ENCODE measurements around the gene SUGCT.
"Not testable (repeated sequence)": the region's sequence is repeated elsewhere in the genome, so short reads cannot be mapped to it uniquely, and the experiment has no call there.

The SUGCT gene

GRCh38 chr7:40405991-40406390 is 271.2 kb downstream of the SUGCT start:
- DNase-seq (ENCODE audit: low read depth) = no peak

DNA sequence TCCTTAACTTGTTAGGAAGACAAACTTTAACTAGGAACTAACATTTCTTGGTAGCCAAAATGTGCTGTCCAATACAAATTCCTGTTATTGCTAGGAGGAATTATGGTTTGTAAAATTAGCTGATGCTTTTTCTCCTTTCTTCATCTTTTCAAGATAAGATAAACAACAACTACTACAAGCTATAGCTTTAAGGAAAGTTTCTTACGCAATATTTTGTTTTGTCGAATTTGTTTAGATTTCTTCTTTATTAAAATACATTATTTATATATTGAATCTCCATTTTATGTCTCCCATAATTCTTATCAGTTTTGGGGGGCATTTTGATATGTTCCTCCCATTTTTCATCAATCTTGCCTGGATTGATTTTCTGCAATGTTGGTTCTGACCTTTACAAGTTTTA is 277.5 kb downstream of the SUGCT start:
- no peak for DNase-seq (ENCODE audit: low read depth)

DNA sequence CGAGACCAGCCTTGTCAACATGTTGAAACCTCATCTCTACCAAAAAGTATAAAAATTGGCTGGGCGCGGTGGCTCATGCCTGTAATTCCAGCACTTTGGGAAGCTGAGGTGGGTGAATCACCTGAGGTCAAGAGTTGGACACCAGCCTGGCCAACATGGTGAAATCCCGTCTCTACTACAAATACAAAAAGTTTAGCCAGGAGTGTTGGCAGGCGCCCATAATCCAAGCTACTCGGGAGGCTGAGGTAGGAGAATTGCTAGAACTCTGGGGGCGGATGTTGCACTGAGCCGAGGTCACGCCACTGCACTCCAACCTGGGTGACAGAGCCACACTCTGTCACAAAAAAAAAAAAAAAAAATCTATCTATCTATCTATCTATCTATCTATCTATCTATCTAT is 279.9 kb downstream of the SUGCT start:
- DNase-seq (ENCODE audit: low read depth) = not testable (repeated sequence)

DNA sequence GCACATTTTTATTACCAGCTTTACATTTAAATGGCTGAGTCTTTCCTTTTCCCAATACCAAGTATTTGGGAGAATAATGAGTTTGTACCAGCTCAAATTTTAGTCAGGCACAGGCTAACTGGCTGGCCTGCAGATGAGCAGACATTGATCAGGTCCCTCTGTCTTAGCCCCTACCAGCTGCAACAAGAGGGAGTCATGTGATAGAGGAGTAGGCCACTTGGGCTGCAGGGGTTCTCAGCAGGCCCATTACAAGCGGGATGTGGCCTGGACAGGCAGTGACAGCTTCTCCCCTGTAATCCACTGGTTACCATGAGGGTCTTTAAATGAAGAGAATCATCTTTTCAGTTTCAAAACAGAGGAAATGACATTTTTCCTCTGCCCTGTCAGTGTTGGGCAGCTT is 283.6 kb downstream of the SUGCT start:
- no peak for DNase-seq (ENCODE audit: low read depth)

DNA sequence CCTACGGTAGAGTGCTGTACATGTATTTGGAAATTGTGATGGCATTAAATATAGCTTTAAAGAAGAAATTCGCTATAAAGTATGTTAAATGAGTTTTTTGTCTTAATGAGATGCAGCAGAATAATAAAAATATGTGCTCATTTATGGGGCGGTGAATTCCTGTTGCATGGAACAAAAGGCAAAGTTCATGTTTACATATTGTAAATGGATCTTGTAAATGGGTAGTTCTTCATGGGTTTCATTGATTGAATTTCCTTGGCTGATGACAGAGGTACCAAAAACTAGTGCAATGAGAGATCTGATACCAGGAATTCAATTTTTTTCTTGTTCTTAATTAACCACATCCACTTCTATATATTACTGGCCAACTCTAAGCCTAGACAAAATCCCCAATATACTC is 284.2 kb downstream of the SUGCT start:
- DNase-seq (ENCODE audit: low read depth) = no peak

DNA sequence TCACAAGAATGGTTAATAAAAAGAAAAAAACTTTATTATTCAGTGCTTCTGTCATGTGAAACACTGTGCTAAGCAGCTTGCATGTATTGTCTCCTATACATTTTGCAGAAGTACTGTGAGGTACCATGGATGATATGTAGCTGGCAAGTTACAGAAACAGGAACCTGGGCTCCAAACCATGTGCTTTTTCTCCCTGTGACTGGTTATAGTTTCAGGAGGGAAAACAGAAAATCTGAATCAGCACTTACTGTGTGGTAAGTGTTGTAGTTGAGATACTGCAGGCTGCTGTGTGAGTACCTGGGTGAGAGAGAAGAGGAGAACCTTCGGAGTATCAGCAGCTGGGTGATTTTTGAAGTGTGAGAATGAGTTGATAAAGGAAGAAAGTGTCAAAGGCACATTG is 285.0 kb downstream of the SUGCT start:
- DNase-seq (ENCODE audit: low read depth) = no peak

- no peak for DNase-seq (ENCODE audit: low read depth)
These were observed 286.6 kb downstream of the SUGCT start for GRCh38 chr7:40421433-40421832.

GRCh38 chr7:40425696-40426095 is 290.9 kb downstream of the SUGCT start:
- no peak for DNase-seq (ENCODE audit: low read depth)

DNA sequence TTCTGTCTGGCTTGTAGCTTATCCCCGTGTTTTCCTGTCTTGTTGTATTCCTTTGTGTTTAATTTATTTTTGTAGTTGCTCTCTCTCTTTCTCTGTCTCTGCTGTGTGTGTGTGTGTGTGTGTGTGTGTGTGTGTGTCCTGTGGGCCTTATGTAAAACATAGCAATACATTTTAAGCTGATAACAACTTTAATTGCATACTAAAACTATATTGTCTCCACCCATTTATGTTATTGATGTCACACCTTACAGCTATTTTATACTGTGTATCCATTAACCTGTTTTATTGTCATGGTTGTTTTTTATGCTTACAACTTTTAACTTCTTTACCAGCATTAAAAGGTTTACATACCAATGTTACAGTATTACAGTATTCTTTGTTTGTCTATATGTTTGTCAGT is 293.6 kb downstream of the SUGCT start:
- no peak for DNase-seq (ENCODE audit: low read depth)

GRCh38 chr7:40429826-40430225 is 295.0 kb downstream of the SUGCT start:
- no peak for DNase-seq (ENCODE audit: low read depth)

- DNase-seq (ENCODE audit: low read depth) = no peak
These were observed 297.2 kb downstream of the SUGCT start for GRCh38 chr7:40432046-40432445.

GRCh38 chr7:40436710-40437109 is 301.9 kb downstream of the SUGCT start:
- DNase-seq (ENCODE audit: low read depth) = no peak

- no peak for DNase-seq (ENCODE audit: low read depth)
These were observed 302.7 kb downstream of the SUGCT start for GRCh38 chr7:40437498-40437897.

DNA sequence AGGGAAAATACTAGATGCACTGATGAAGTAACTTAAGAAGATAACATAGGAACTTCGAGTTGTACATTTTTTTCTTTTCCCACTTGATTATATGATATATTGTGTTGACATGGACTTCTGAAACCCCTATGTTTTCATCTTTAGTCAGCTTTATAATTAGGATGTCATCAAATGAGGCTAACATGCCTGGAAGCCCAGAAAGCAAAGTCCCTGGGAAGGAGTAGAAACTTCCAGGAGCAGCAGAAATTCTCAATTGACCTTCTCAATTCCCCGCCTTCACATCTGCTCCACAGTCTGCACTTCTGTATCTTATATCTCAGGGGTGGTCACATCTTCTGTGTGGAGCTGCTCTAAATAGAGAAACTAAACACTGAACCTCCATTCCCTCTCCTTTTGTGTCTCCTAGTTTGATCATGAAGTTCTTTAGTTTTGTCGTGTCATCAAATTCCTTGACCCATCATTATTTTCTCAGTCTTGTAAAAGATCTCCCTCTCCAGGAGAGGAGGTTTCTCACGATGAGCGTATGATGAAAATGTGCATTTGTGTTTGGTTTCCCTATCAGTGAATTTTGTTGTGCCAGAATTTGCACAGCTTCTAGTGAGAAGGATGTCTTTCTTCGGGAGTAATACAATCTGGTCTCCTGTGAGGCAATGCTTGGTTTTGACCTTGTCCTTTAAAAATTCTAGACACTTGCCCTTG is 303.3 kb downstream of the SUGCT start:
- no peak for DNase-seq (ENCODE audit: low read depth)

GRCh38 chr7:40439686-40440085 is 304.9 kb downstream of the SUGCT start:
- DNase-seq (ENCODE audit: low read depth) = no peak

DNA sequence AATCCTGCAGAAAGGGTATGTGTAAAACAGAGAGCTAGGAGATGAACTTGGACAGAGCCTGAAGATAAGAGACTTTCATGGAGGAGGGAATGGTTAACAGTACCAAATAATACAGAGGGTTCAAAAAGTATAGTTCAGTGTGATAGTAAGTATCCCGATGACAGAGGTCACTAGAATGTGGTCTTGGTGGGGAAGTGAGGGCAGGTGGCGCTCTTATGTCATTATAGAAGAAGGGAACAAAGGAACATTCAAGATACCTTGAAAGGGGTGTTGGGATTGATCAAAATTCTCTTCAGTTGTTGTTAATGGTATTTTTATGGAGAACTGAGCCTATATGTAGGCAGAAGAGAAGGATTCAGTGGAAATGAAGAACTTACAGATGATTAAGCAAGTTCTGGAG is 312.5 kb downstream of the SUGCT start:
- DNase-seq (ENCODE audit: low read depth) = no peak

DNA sequence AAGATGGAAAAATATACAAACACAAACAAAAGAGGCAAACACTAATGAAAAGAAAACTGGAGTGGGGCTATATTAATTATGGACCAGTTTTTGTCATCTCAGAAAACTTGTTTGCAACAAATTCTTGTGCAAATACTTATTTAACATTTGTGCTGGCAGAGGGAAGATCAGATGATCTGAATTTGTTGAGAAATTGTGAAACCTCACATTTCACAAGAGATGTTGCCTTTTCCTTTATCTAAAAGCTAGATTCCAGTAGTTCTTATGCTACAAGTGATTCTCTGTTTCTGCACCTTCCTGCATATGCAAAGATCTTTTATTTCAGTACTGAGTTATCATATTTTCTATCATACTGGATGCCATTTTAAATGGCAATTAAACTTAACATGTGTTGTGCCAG is 320.7 kb downstream of the SUGCT start:
- no peak for DNase-seq (ENCODE audit: low read depth)

DNA sequence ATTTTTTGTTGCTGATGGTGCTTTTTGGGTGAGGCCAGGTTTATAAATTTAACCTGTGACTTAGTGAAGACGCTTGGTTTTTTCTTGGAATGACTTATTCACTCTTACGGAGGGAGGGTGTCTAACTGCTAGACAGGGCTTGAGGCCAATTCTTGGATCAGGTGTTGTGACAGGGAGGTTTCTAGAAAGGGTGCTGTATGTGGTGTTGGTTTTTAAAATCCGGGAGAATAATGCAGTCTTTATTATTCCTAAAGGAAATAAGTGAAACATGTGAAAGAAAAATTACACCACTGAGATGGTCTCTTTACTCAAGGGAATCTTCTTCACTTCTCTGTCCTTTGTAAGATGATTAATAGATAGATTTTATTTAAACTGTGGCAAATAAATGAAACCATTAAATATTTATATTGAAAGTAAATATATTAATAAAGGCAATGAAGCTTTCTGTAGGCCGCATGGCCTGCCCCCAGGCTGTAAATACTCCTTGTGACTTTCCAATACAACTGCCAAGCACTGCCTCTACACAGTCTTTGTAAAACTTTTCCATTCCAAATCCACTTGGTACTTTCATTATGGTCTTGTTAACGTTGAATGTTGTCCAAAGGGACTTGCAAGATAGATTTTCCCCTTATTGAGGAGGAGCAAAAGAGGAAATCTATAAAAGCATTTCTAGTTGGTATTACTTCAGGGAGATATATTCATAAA is 323.1 kb downstream of the SUGCT start:
- no peak for DNase-seq (ENCODE audit: low read depth)

DNA sequence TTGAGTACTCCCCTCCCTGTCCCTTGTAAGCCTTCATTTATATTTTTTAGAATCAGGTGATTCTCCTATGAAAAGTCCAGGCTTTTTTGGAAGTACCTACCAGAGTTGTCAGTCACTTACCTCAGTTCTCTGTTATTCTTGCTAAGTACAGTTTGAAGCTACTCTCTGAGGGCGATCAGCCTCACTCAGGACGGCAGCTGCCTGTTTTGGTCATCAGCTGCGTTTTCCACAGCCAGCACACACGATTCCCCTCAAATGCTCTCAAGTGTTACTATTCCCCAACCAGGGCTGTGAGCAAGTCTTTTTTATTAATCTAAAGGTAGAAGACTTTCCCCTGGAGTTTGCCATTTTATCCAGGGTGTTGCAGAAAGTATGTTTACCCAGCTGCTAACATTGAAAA is 328.6 kb downstream of the SUGCT start:
- DNase-seq (ENCODE audit: low read depth) = no peak

- no peak for DNase-seq (ENCODE audit: low read depth)
These were observed 334.4 kb downstream of the SUGCT start for GRCh38 chr7:40468891-40469864.

DNA sequence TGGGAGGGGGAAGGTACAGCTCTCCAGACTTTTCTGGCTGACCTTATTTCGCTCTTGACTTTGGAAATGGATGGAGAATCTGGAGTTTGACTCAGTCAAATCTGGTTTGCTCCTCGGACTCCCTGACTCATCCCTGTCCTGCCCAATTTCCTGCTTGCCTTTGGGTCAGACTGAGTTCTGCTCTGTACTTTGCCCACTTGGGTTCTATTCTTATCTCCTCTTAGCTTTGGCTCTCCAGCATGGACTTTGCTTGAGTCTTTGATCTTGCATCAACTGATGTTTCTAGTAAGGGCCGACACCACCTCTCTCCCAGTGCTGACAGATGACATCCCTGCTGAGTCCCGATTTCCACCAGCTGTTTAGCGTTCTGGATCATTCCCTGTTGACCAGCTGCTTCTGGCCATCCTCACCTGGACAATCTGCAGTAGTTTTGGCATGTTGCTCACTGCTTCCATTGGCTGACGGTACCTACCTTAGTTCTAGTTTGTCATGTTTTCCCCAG is 335.3 kb downstream of the SUGCT start:
- no peak for DNase-seq (ENCODE audit: low read depth)

DNA sequence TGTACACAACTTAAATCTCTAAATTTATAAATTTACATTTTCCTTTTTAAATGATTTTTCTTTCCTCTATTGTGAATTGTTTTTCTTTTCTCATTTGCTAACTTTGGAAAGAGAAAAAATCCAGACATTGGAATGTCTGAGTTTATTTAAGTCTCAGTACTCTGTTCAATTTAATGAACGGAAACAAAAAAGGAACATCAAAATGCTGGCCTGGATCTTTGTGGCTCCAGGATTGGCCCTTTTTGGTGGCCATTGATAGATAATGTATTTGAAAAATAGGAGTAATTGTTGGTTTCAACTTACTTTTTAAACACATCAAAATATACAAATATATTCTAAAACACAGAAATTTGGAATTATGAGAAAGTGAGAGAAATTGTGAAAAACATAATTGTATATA is 336.0 kb downstream of the SUGCT start:
- no peak for DNase-seq (ENCODE audit: low read depth)

DNA sequence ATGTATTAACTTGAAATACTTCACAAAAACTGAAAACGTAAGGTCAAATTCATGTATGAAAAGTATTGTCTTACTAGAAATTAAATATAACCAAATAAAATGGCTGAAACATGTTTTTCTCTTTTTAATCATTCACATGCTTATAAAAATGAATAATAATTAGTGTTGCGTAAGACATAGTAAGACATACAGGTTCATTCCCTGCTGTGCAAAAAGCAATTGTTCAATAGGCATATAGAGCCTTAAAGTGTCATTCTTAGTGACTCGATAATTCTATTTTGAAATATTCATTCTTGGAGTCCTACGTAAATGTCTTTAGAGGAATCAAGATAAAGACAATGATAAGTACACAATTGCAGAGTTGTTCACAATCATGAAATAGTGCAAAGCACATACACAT is 337.1 kb downstream of the SUGCT start:
- DNase-seq (ENCODE audit: low read depth) = no peak
